ENCODE measurements around the gene SPATA19. TPM values are rescaled to one million over a fixed set of nuclear protein-coding genes. Genes with fewer than 3 reads are reported as not detected.

The SPATA19 gene
- total and polyA plus RNA-seq, 2 of the 4 experiments (the other 2 are of a cell fraction), result not detected

- Histone ChIP-seq H2BK5ac (ENCODE audit: low read depth, low read length, poor library complexity, severe bottlenecking) (no peak overlapping the region), H3K14ac (replicated peaks; ENCODE audit: low read depth, low read length) (no peak overlapping the region), H4K5ac (ENCODE audit: low read depth, low read length) (no peak overlapping the region), H4K8ac (ENCODE audit: low read depth in 2 of 2, low read length in 2 of 2) (no peak overlapping the region), H2AK5ac (ENCODE audit: low read depth, low read length) (no peak overlapping the region), H2BK15ac (ENCODE audit: low read depth, low read length) (no peak overlapping the region), H3K4me2 (ENCODE audit: low read depth, low read length) (no peak overlapping the region), H3K36me3 (ENCODE audit: control insufficient read depth, insufficient read depth, low read length) (no peaks in the 10 kb centered on the region), H3K56ac (ENCODE audit: extremely low read depth, insufficient read depth, low read length) (no peak overlapping the region), H4K91ac (ENCODE audit: insufficient read depth, low read depth, low read length) (no peak overlapping the region), H3K23ac (ENCODE audit: low read depth, low read length) (no peak overlapping the region), H3K9ac (ENCODE audit: low read depth, low read length) (no peak overlapping the region), H3K79me1 (ENCODE audit: low read depth in 1 of 2, low read length in 2 of 2) (no peaks in the 10 kb centered on the region), H3K4me3 (ENCODE audit: insufficient read depth, low read depth, low read length) (no peak overlapping the region), H3K18ac (ENCODE audit: low read depth, low read length) (no peak overlapping the region), H2BK120ac (ENCODE audit: low read depth, low read length) (no peak overlapping the region), H4K20me1 (ENCODE audit: insufficient read depth, low read length) (no peaks in the 10 kb centered on the region), H3K9me3 (ENCODE audit: control insufficient read depth, insufficient read depth, low read length) (peaks cover 64% of the 10 kb centered on the region), H3K27ac (ENCODE audit: insufficient read depth, low read length) (no peak overlapping the region), H3K4ac (ENCODE audit: low read depth, low read length) (no peak overlapping the region), H3K27me3 (ENCODE audit: control insufficient read depth, insufficient read depth, low read length) (no peaks in the 10 kb centered on the region), H2AK9ac (replicated peaks; ENCODE audit: low read depth, low read length, poor library complexity) (no peak overlapping the region), H2BK20ac (ENCODE audit: low read depth, low read length) (no peak overlapping the region), H2AFZ (replicated peaks; ENCODE audit: low read length, poor library complexity) (no peak overlapping the region), H3K4me1 (ENCODE audit: control insufficient read depth, insufficient read depth, low read length) (no peaks in the 10 kb centered on the region), H3K9me1 (ENCODE audit: insufficient read depth, low read length) (no peaks in the 10 kb centered on the region)
- BruUV-seq (replicated peaks), result no TSS peak
- intact Hi-C loops (cut with micrococcal nuclease), result no loop called here
- no CpG with 5 or more reads among the region's 8 CpGs for WGBS, 2 experiments (ENCODE audit: extremely low coverage in 2 of 2, insufficient read length in 1 of 2)
- DNase-seq, result no peak
- POLR2A ChIA-PET (ENCODE audit: unreplicated experiment), result no interaction called here
- dilution Hi-C loops (cut with HindIII; ENCODE audit: low sequenced_read_pairs, unreplicated experiment), result no loop called here
- in situ Hi-C loops (cut with MboI; ENCODE audit: low sequenced_read_pairs), result no loop called here
- CTCF ChIA-PET, result no interaction called here
- ATAC-seq (ENCODE audit: low read depth), result no peak
- TF ChIP-seq RCOR1 (IDR thresholded peaks at IDR 0.05; ENCODE audit: insufficient replicate concordance, low read length) (no peak), SMC3 (IDR thresholded peaks at IDR 0.05; ENCODE audit: low read depth, low read length) (no peak), NFE2L2 (IDR thresholded peaks at IDR 0.05; ENCODE audit: low read depth, low read length) (no peak), FOS (IDR thresholded peaks at IDR 0.05; ENCODE audit: low read depth, low read length) (no peak), CEBPB (IDR thresholded peaks at IDR 0.05; ENCODE audit: low read depth, low read length) (no peak)
These were observed 30.7 kb downstream of the SPATA19 start for GRCh38 chr11:133814588-133815100.
